Epithelial cell of proximal tubule (primary cell): ENCODE measurements around the gene ENAH. TPM values are rescaled to one million over a fixed set of nuclear protein-coding genes. Genes with fewer than 3 reads are reported as not detected.

Experiments
- DNase-seq: peaks from one replicate; pipeline ENCODE4 v3.0.0-alpha.2; 2011; ENCODE audit warnings: low read depth
- H3K4me3 ChIP-seq: 2 replicates; pipeline ENCODE4 v1.5.1; 2011; ENCODE audit warnings: low read depth, mild to moderate bottlenecking, low read length
- CTCF ChIP-seq: conservative IDR thresholded peaks from 2 replicates; pipeline ENCODE4 v1.5.1; 2012; ENCODE audit warnings: low read depth, mild to moderate bottlenecking, low read length
- total RNA-seq: library from RNA; depleted of rRNA; stranded (reverse); fragments of >200 nt; gene quantifications from 2 replicates; pipeline ENCODE4 v1.2.3, GENCODE V29; 2015

ENAH gene
- total RNA-seq, 1 donor from 2014 or later: 37.7 TPM

- H3K4me3 ChIP-seq: no peak overlapping the region
- no peak for DNase-seq
- TF ChIP-seq CTCF: no peak
These were observed 123.2 kb downstream of the ENAH start for GRCh38 chr1:225529726-225530125.

GRCh38 chr1:225527575-225527974, 125.3 kb downstream of the ENAH start:
- no peak overlapping the region for H3K4me3 ChIP-seq
- no peak for DNase-seq
- TF ChIP-seq CTCF: no peak

- H3K4me3 ChIP-seq: no peak overlapping the region
These were observed 126.0 kb downstream of the ENAH start for GRCh38 chr1:225526878-225527277.

GRCh38 chr1:225525377-225525776, 127.5 kb downstream of the ENAH start:
- no peak for TF ChIP-seq CTCF
- no peak for DNase-seq
- no peak overlapping the region for H3K4me3 ChIP-seq

More at GRCh38 chr1:225526878-225527277, 126.0 kb downstream of the ENAH start:
- no peak for TF ChIP-seq CTCF
- DNase-seq: no peak

GRCh38 chr1:225524570-225524969, 128.4 kb downstream of the ENAH start:
- no peak for DNase-seq
- no peak overlapping the region for H3K4me3 ChIP-seq
- no peak for TF ChIP-seq CTCF

GRCh38 chr1:225523263-225523950, 129.5 kb downstream of the ENAH start:
- DNase-seq: no peak
- H3K4me3 ChIP-seq: no peak overlapping the region
- TF ChIP-seq CTCF: no peak

GRCh38 chr1:225522588-225523262, 130.2 kb downstream of the ENAH start:
- H3K4me3 ChIP-seq: no peak overlapping the region
- no peak for DNase-seq
- TF ChIP-seq CTCF: no peak
